ENCODE data around the gene SGCA.

DNA sequence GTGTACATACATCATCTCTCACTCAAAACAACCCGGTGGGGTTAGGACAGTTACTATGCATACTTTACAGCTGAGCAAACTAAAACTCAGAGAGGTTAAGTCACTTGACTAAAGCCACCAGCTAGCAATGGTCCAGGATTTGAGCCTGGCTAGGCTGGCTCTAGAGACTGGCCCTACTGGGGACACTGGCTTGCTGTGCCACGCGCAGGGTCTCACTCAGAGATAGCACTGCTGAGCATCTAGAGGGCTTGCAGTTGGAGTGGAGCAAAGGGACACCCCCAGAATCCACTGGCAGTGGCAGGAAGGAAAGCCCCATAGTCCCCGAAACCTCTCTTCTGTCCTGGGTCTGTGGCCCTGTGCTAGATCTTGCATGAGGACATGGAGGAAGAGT lies 47.0 kb upstream of the SGCA start:
- TF ChIP-seq, protein P1, sequence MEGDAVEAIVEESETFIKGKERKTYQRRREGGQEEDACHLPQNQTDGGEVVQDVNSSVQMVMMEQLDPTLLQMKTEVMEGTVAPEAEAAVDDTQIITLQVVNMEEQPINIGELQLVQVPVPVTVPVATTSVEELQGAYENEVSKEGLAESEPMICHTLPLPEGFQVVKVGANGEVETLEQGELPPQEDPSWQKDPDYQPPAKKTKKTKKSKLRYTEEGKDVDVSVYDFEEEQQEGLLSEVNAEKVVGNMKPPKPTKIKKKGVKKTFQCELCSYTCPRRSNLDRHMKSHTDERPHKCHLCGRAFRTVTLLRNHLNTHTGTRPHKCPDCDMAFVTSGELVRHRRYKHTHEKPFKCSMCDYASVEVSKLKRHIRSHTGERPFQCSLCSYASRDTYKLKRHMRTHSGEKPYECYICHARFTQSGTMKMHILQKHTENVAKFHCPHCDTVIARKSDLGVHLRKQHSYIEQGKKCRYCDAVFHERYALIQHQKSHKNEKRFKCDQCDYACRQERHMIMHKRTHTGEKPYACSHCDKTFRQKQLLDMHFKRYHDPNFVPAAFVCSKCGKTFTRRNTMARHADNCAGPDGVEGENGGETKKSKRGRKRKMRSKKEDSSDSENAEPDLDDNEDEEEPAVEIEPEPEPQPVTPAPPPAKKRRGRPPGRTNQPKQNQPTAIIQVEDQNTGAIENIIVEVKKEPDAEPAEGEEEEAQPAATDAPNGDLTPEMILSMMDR (IDR thresholded peaks at IDR 0.05): no peak
- TF ChIP-seq POLR2AphosphoS5 (IDR thresholded peaks at IDR 0.05): no peak
